ENCODE results near the gene PSPH. TPM values are rescaled to one million over a fixed set of nuclear protein-coding genes. Genes with fewer than 3 reads are reported as not detected.

Gene PSPH
- total RNA-seq, 2 donors from 2014 or later, result 4.6 to 14.3 TPM

GRCh38 chr7:55963584-55964168 lies 87.6 kb downstream of the PSPH start:
- WGBS, 2 donors, result 73 to 81% methylated on average over 15 of the region's 15 CpGs
- Histone ChIP-seq H3K36me3 (replicated peaks in 1 of 2; ENCODE audit: insufficient read depth in 1 of 2, low read depth in 2 of 2) (no peaks in the 10 kb centered on the region), H3K9me3 (no peaks in the 10 kb centered on the region), H3K4me3 (no peak overlapping the region), H3K27me3 (no peaks in the 10 kb centered on the region), H3K4me1 (peaks cover 27% of the 10 kb centered on the region), H3K27ac (peak overlapping the region; percentile 92 to 96 (median 94))
- TF ChIP-seq POLR2A (IDR thresholded peaks at IDR 0.05), result no peak
- no peak for TF ChIP-seq CTCF (IDR thresholded peaks at IDR 0.05)
- intact Hi-C loops (cut with DNase I), result loop anchor here (10.0 kb wide), 1 partner anchor 319 kb away; no protein-coding TSS in a partner anchor
- ATAC-seq (no peak), DNase-seq (no peak)

- TF ChIP-seq POLR2A (IDR thresholded peaks at IDR 0.05) (no peak), CTCF (IDR thresholded peaks at IDR 0.05) (no peak)
- H3K36me3 ChIP-seq (replicated peaks in 1 of 2; ENCODE audit: insufficient read depth in 1 of 2, low read depth in 2 of 2), result no peaks in the 10 kb centered on the region
- ATAC-seq, result no peak
- H3K27ac ChIP-seq, result no peak overlapping the region
- H3K9me3 ChIP-seq, result no peaks in the 10 kb centered on the region
- peaks cover 25% of the 10 kb centered on the region for H3K4me1 ChIP-seq
- no peak for DNase-seq
- intact Hi-C loops (cut with DNase I), result loop anchor here (10.0 kb wide), 1 partner anchor 317 kb away; no protein-coding TSS in a partner anchor
- H3K27me3 ChIP-seq, result no peaks in the 10 kb centered on the region
- H3K4me3 ChIP-seq, result no peak overlapping the region
- WGBS, 2 donors, result 63 to 69% methylated on average over 3 of the region's 3 CpGs
Measured at GRCh38 chr7:55962014-55962413, 89.2 kb downstream of the PSPH start.

Small RNA genes lying within 50 kb of the gene (small RNA-seq; reads per million reads assigned to genes)
- gene SNORA15 (not detected), gene SNORA22B (not detected)

Other genes starting within 250 kb of the PSPH start
- gene SEPTIN14, start 188.7 kb downstream of the PSPH start, total RNA-seq, result not detected
- 1 to 10 TPM; 3.0 to 5.4 TPM for gene ZNF713, start 164.0 kb downstream of the PSPH start, total RNA-seq
- gene MRPS17, start 99.6 kb downstream of the PSPH start, total RNA-seq, result 1 to 10 TPM; 3.3 to 8.8 TPM
- 10 to 100 TPM; 42.5 to 51.6 TPM for gene NIPSNAP2, start 86.9 kb downstream of the PSPH start, total RNA-seq
- 10 to 100 TPM; 74.5 to 75.8 TPM for gene CCT6A, start 321 bp upstream of the PSPH start, total RNA-seq
- gene SUMF2, start 12.8 kb upstream of the PSPH start, total RNA-seq, result 100 to 1,000 TPM; 105 to 143 TPM
- gene PHKG1, start 41.5 kb upstream of the PSPH start, total RNA-seq, result not detected
- 100 to 1,000 TPM; 154 to 194 TPM for gene CHCHD2, start 55.0 kb upstream of the PSPH start, total RNA-seq
- 1 to 10 TPM in 1 of 2 donors, not detected in 1; 2.1 TPM for gene NUPR2, start 65.0 kb upstream of the PSPH start, total RNA-seq